ENCODE data around the gene LENEP. TPM values are rescaled to one million over a fixed set of nuclear protein-coding genes. Genes with fewer than 3 reads are reported as not detected.

Gene LENEP
- total RNA-seq, 1 experiment from 2014 or later = 2.8 TPM

GRCh38 chr1:155012026-155012546, 18.7 kb downstream of the LENEP start:
- Histone ChIP-seq H3K79me2 (ENCODE audit: insufficient read depth, low read length) (no peaks in the 10 kb centered on the region; the same call in 1 of the 2 replicates), H3K4me2 (ENCODE audit: insufficient read depth, insufficient read length, low read length) (no peak overlapping the region), H3K9ac (ENCODE audit: extremely low read depth, insufficient read length, low read length) (no peak overlapping the region), H3K27me3 (ENCODE audit: insufficient read depth, low read length) (no peaks in the 10 kb centered on the region), H3K18ac (ENCODE audit: insufficient read length, low read depth, low read length) (no peak overlapping the region), H2BK5ac (ENCODE audit: insufficient read length, low read length) (no peak overlapping the region), H2BK120ac (ENCODE audit: low read depth, low read length, poor library complexity, severe bottlenecking) (no peak overlapping the region), H3K56ac (ENCODE audit: insufficient read length, low read depth, low read length) (no peak overlapping the region), H4K91ac (ENCODE audit: insufficient read length, low read depth, low read length) (no peak overlapping the region), H2AK5ac (ENCODE audit: insufficient read length, low read length) (no peak overlapping the region), H3K23ac (ENCODE audit: insufficient read length, low read depth, low read length) (no peak overlapping the region), H3K14ac (ENCODE audit: insufficient read depth, low read length) (no peak overlapping the region), H2BK15ac (ENCODE audit: low read depth, low read length) (no peak overlapping the region), H3K23me2 (ENCODE audit: insufficient read length, low read depth, low read length, poor library complexity, severe bottlenecking) (no peaks in the 10 kb centered on the region), H4K20me1 (ENCODE audit: control insufficient read depth, insufficient read depth, insufficient read length) (no peaks in the 10 kb centered on the region), H3T11ph (ENCODE audit: low read length) (no peak overlapping the region), H3K27ac (ENCODE audit: insufficient read length, low read depth, low read length) (no peak overlapping the region), H3K79me1 (ENCODE audit: insufficient read depth, low read depth, low read length, poor library complexity, severe bottlenecking) (no peaks in the 10 kb centered on the region), H2AFZ (ENCODE audit: low read length) (no peak overlapping the region), H3K4me1 (ENCODE audit: insufficient read depth, low read length) (peaks cover 3% of the 10 kb centered on the region; the same call in 1 of the 2 replicates), H2BK12ac (ENCODE audit: insufficient read length, low read depth, low read length) (no peak overlapping the region), H4K8ac (replicated peaks; ENCODE audit: insufficient read length, low read depth, low read length) (no peak overlapping the region), H3K4ac (ENCODE audit: low read depth, low read length) (no peak overlapping the region), H2BK20ac (ENCODE audit: low read depth, low read length, poor library complexity, severe bottlenecking) (no peak overlapping the region), H4K5ac (ENCODE audit: insufficient read length, low read depth, low read length) (no peak overlapping the region), H3K9me3 (ENCODE audit: control insufficient read depth, low read depth, low read length) (no peaks in the 10 kb centered on the region)
- TF ChIP-seq CTCF (conservative IDR thresholded peaks at IDR 0.05) = no peak
- peak; percentile 98 for DNase-seq
- peaks cover 36 to 62% of the 10 kb centered on the region in 2 experiments for H3K4me1 Mint-ChIP-seq
- WGBS (ENCODE audit: extremely low coverage, insufficient read length, low lambda C conversion rate) = no CpG with 5 or more reads among the region's 9 CpGs
- H3K27ac Mint-ChIP-seq = peak overlapping the region; percentile 72 to 96 (median 94); a peak in 6 of 7 replicates
- H3K9me3 Mint-ChIP-seq = no peaks in the 10 kb centered on the region; a peak in 1 of 5 replicates
- no peaks in the 10 kb centered on the region for H3K27me3 Mint-ChIP-seq (ENCODE audit: low read depth)
- H3K4me3 Mint-ChIP-seq = peak overlapping the region; percentile 39 to 57; a peak in 3 of 5 replicates
- peaks cover 8 to 33% (median 18%) of the 10 kb centered on the region in 3 experiments; a peak in 6 of 7 replicates for H3K36me3 Mint-ChIP-seq (ENCODE audit: insufficient read depth in 1 of 3, low read depth in 3 of 3)
